Fibroblast of skin of scalp (primary cell): ENCODE measurements around the gene CD79A. TPM values are rescaled to one million over a fixed set of nuclear protein-coding genes. Genes with fewer than 3 reads are reported as not detected.

Experiments
- DNase-seq: peaks from one replicate; pipeline ENCODE4 v3.0.0-alpha.2; 2013
- polyA plus RNA-seq, 2 experiments: library from polyadenylated mRNA; unstranded; fragments of 120-200 nt; gene quantifications; one replicate each; pipeline ENCODE4 v1.2.1, GENCODE V29; 2013; ENCODE audit not compliant: insufficient read length in 2 of 2

The CD79A gene
- 0.26 TPM for polyA plus RNA-seq (2013, experiment 1 of 2; ENCODE audit: insufficient read length)
- not detected for polyA plus RNA-seq (2013, experiment 2 of 2; ENCODE audit: insufficient read length)

GRCh38 chr19:41876847-41877832 lies at the start of gene CD79A:
CD79A (plus strand) TSS chr19:41877279; CDS start chr19:41877305, 26 bp downstream.
- no peak for DNase-seq

- DNase-seq = no peak
These were observed 38.9 kb upstream of the CD79A start for GRCh38 chr19:41837981-41838708.

GRCh38 chr19:41839211-41839610 lies 37.9 kb upstream of the CD79A start:
- DNase-seq = no peak

- no peak for DNase-seq
These were observed 33.7 kb upstream of the CD79A start for GRCh38 chr19:41843371-41843770.

DNA sequence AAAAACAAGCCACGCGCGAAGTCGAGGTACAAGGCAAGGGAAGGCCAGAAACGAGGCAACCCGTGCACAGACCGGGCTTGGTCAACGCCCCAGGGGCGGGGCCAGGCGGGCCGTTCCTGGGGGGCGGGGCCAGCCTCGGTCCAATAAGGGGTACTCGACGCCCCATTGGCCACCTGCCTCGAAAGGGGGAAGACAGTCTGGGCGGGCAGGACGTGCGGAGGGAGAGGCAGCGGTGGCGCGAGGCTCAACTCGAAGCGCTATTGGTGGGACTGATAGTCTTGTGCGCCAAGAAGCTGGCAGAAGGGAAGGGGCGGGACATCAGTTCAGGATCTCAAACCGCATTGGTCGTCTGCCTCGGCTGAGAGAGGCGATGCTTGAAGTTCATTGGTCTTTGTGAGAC lies 32.5 kb upstream of the CD79A start, which contains the start of gene LYPD4:
Gene LYPD4, minus strand, starts transcription at position 83 of the 400 bp plus-strand sequence. CDS start 5,398 bp downstream, outside the sequence.
- DNase-seq = no peak

GRCh38 chr19:41845001-41845050 lies 32.3 kb upstream of the CD79A start, which contains the start of gene DMRTC2:
DMRTC2 (plus strand) TSS chr19:41845042; CDS start chr19:41847429, 2,387 bp downstream.
- no peak for DNase-seq

DNA sequence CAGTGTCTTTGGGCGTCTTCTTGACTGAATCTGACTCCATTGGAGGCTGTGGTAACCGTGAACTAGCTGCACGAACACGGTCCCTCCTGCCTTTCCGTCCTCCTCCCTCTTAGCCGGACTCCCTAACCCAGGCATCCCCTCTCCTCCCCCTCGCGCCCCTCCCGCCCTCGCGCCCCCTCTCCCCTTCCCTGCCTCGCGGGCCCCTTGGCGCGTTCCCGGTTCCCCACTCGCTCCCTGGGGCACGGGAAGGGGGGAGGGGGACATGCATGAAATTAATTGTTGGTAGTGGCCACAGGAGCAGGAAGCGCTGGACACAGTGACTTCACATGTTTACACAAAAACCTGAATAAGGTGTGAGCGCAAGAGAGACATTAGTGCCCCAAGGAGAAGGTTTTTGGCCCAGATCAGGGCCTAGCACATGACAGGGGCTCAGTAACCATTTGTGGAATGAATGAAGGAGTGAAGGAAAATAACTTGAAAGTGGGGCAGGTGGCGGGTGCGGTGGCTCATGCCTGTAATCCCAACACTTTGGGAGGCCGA lies 32.0 kb upstream of the CD79A start:
- DNase-seq = no peak

DNA sequence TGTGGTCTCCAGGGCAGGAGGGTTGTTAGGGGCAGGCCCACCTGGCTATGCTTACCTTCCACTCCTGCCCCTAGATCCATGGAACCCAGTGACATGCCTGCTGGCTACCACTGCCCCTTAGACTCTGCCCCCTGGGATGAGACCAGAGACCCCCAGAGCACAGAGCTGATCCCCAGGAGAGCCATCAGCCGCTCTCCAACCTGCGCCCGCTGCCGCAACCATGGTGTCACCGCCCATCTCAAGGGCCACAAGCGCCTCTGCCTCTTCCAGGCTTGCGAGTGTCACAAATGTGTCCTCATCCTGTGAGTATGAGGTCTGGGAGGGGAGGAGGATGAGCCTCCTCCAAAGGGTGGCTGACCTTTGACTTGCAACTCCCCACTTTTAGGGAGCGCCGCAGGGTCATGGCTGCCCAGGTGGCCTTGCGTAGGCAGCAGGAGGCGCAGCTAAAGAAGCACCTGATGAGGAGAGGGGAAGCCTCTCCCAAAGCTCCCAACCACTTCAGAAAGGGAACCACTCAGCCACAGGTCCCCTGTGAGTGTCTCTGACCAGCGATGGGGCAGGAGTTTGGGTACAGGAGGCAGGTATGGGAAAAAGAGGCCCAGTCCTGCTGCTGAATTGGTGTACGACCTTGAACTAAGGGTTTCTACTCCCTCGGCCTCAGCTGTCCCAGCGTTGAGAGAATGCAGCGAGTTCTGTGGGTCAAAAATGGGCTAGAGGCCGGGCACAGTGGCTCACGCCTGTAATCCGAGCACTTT lies 29.6 kb upstream of the CD79A start:
- no peak for DNase-seq

DNA sequence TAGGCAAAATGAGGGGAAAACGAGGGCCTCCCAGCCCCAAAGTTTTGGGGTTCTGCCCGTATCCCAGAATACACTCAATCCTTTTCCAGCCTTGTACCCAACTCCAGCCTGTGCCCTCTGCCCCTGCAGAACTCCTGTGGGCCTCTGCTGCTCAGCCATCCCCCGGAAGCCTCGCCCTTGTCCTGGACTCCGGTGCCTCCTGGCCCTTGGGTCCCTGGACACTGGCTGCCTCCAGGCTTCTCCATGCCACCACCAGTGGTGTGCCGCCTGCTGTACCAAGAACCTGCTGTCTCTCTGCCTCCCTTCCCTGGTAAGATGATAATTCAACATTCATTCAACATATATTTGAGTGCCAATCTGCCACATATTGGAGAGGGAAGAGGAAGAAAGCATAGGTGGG lies 28.4 kb upstream of the CD79A start:
- DNase-seq = no peak

DNA sequence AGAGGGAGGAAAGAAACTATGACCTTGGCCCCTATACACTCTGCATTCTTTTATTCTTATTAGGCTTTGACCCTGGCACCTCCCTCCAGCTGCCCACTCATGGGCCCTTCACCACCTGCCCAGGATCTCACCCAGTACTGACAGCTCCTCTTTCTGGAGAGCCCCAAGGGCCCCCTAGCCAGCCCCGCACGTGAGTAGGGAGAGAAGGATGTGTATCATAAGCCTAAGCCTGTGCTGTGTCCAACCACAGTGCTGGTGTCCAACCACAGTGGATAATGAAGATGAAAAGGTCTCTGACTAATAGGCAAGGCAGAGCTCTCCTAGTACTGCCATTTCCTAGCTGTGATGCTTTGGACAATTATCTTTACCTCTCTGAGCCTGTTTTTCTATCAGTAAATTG lies 28.0 kb upstream of the CD79A start:
- DNase-seq = no peak

DNA sequence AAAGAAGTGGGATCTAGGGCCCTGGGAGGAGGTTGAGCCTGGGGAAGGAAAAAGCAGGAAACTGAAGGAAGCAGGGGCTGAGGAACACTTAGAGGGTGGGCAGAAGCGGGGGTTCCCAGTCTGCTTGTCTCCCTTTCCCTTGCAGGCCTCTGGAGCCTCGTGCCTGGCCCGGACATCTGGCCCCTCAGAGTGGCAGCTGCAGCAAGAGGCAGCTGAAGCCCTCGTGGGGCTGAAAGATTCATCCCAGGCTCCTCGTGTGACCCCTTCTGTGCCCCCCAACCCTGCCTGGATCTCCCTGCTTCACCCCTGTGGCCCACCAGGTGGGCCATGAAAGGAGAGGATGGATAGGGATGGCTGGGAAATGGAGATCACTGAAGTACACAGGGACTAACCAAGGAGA lies 26.7 kb upstream of the CD79A start:
- DNase-seq = no peak

- no peak for DNase-seq
These were observed 25.6 kb upstream of the CD79A start for GRCh38 chr19:41851456-41851855.

GRCh38 chr19:41853344-41853743 lies 23.7 kb upstream of the CD79A start:
- no peak for DNase-seq

GRCh38 chr19:41853768-41854167 lies 23.3 kb upstream of the CD79A start:
- no peak for DNase-seq

DNA sequence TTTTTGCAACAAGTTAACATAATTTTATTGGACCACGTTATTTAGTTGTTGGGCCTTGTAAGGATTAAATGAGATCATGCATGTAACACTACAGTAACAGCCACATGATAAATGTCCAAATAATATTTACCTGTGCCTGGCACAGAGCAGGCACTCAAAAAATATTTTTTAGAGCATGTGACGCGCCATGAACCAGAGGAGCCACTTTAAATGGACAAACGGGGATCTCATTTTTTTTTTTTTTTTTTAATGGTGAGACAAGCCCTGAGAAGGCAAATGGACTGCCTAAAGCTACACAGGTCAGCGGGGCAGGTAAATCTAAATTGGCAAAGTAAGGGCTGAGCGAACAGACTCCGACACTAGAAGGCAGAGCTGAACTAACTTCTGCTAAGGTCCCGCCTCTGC lies 17.9 kb upstream of the CD79A start:
- no peak for DNase-seq

DNA sequence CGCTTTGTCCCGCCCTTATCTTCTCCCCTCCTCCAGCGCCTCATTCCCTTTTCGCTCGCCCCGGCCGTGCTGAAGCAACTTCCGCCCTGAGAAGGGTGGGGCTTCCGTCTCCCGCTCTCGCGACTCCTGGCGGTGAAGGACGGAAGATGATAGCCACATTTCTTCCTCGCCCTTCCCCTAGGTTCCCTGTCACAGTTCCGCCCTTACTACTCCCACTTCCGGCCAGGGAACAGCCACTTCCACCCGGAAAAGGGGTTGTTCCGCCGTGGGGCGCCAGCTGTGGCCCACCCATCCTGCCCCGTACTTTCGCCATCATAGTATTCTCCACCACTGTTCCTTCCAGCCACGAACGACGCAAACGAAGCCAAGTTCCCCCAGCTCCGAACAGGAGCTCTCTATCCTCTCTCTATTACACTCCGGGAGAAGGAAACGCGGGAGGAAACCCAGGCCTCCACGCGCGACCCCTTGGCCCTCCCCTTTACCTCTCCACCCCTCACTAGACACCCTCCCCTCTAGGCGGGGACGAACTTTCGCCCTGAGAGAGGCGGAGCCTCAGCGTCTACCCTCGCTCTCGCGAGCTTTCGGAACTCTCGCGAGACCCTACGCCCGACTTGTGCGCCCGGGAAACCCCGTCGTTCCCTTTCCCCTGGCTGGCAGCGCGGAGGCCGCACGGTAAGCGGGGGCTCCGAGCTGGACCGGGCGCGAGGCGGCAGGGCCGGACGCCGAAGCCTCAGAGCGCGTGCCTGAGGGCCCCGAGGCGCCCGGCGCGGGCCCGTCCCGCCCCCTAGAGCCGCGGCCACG lies 17.3 kb upstream of the CD79A start, which contains the start of gene RPS19:
Gene RPS19, plus strand, starts transcription at position 638 of the 801 bp plus-strand sequence. CDS start 520 bp downstream, outside the sequence.
- DNase-seq = peak; percentile 99

DNA sequence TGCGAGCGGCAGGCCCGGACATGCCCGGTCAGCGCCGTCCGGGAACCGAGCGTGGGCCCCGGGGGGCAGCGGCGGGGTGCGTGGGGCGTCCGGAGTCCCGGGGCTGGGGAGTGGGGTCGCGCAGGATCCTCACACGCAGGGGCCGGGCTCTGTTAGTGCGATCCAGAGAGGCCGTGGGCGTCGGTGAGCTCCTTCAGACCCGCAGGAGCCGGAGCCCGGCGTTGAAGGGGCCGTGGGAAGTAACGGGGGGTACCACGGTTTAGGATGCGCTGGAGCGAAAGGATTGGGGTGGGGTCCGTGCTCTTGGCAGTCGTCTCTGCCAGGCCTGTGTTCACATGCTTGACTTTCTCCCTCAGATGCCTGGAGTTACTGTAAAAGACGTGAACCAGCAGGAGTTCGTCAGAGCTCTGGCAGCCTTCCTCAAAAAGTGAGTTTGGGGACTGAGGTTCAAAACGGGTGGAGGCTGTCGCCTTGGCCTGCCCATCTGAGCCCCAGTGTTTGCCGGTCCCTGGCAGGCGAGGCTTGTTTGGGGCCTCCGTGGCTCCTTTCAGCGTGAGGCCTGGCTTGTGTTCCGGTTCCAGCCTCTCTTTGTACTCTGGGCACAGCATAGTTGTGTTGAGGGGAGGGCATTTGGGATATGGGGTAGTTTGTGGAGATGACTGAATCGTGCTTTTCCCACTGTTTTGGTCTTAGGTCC lies 16.5 kb upstream of the CD79A start:
- no peak for DNase-seq

- no peak for DNase-seq
These were observed 15.8 kb upstream of the CD79A start for GRCh38 chr19:41861116-41861768.

GRCh38 chr19:41861846-41862245 lies 15.2 kb upstream of the CD79A start:
- no peak for DNase-seq

DNA sequence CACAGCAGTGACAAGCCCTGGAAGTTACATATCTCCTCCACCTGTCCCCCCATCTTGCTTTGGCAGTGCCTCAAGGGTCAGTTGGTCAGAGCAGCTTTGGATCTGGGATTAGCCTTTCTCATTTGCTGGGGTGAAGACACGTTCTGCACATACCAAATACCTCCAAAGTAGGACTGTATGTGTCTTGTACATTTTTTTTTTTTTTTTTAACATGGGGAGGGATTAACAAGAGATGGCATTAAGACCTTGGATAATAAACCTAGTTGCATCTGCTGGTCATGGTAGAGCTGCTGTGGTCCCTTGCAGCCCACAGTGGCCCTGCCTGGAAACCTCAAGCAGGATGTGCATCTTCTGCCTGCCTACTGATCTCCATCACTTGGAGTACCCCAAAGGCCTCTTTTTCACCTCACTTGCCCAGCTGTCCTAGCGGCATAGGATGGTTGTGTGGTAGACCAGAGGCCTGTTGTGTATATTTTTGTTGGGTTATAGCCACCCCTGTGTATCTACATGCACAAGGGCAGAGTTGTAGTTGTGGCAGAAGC lies 14.6 kb upstream of the CD79A start:
- DNase-seq = no peak
